WI38 (cell line): Measurements from ENCODE around the gene SMC3.

Source experiments
- H3K4me3 ChIP-seq: 2 replicates; pipeline ENCODE4 v1.5.1; 2011; ENCODE audit warnings: low read depth, mild to moderate bottlenecking, control low read depth, low read length
- CTCF ChIP-seq: IDR thresholded peaks from 2 replicates; pipeline ENCODE4 v1.5.1; 2012; ENCODE audit warnings: low read depth, mild to moderate bottlenecking, control low read depth, low read length

The SMC3 gene

GRCh38 chr10:110560012-110560411 lies 7.5 kb upstream of the SMC3 start:
- TF ChIP-seq CTCF, result no peak
- H3K4me3 ChIP-seq, result no peak overlapping the region

- H3K4me3 ChIP-seq, result no peak overlapping the region
- TF ChIP-seq CTCF, result no peak
These were observed 6.2 kb upstream of the SMC3 start for GRCh38 chr10:110561292-110561691.

GRCh38 chr10:110562348-110562747 lies 5.1 kb upstream of the SMC3 start:
- TF ChIP-seq CTCF, result no peak
- H3K4me3 ChIP-seq, result no peak overlapping the region

GRCh38 chr10:110563132-110563531 lies 4.4 kb upstream of the SMC3 start:
- H3K4me3 ChIP-seq, result no peak overlapping the region
- TF ChIP-seq CTCF, result no peak

- TF ChIP-seq CTCF, result no peak
- peak overlapping the region; percentile 84 for H3K4me3 ChIP-seq
These were observed 859 bp upstream of the SMC3 start for GRCh38 chr10:110566472-110567200.

GRCh38 chr10:110568055-110568735 lies 700 bp downstream of the SMC3 start:
- TF ChIP-seq CTCF, result no peak
- peak overlapping the region; percentile 84 for H3K4me3 ChIP-seq

- H3K4me3 ChIP-seq, result peak overlapping the region; percentile 84
- no peak for TF ChIP-seq CTCF
These were observed 1.6 kb downstream of the SMC3 start for GRCh38 chr10:110569122-110569521.
